ENCODE measurements around the gene KCTD12. TPM values are rescaled to one million over a fixed set of nuclear protein-coding genes. Genes with fewer than 3 reads are reported as not detected.

KCTD12 gene
- total RNA-seq, 1 donor from 2014 or later = 57.2 TPM

DNA sequence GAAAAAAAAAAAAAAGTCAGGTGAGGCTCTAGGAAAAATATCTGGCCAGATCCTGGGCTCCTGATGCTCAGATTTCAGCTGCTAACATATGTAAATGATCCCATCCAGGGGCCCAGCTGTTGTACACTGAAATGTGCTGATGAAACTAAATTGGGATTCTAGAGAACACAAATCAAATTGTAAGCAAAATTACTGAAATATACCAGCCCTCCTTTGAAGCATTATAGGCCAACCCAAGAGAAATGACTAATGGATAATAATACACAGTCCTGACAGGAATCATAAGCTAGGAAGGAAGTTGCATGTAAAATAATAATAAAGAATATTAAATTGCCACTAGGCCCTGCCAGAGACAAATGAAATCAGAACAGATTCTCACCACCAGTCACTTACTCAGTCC lies 17.8 kb downstream of the KCTD12 start:
- Histone ChIP-seq H3K4me3 (no peak overlapping the region), H3K9me3 (no peaks in the 10 kb centered on the region), H3K27ac (no peak overlapping the region), H3K27me3 (no peaks in the 10 kb centered on the region), H3K36me3 (no peaks in the 10 kb centered on the region), H3K4me1 (no peaks in the 10 kb centered on the region)
- TF ChIP-seq POLR2A (IDR thresholded peaks at IDR 0.05) (no peak), POLR2AphosphoS5 (IDR thresholded peaks at IDR 0.05; ENCODE audit: insufficient read depth in 1 of 2, low read depth in 1 of 2) (no peak)
- TF ChIP-seq, protein P1, sequence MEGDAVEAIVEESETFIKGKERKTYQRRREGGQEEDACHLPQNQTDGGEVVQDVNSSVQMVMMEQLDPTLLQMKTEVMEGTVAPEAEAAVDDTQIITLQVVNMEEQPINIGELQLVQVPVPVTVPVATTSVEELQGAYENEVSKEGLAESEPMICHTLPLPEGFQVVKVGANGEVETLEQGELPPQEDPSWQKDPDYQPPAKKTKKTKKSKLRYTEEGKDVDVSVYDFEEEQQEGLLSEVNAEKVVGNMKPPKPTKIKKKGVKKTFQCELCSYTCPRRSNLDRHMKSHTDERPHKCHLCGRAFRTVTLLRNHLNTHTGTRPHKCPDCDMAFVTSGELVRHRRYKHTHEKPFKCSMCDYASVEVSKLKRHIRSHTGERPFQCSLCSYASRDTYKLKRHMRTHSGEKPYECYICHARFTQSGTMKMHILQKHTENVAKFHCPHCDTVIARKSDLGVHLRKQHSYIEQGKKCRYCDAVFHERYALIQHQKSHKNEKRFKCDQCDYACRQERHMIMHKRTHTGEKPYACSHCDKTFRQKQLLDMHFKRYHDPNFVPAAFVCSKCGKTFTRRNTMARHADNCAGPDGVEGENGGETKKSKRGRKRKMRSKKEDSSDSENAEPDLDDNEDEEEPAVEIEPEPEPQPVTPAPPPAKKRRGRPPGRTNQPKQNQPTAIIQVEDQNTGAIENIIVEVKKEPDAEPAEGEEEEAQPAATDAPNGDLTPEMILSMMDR (IDR thresholded peaks at IDR 0.05) = no peak
- intact Hi-C loops (cut with DNase I) = no loop called here
- DNase-seq (ENCODE audit: extremely low spot score in 2 of 2) = no peak

DNA sequence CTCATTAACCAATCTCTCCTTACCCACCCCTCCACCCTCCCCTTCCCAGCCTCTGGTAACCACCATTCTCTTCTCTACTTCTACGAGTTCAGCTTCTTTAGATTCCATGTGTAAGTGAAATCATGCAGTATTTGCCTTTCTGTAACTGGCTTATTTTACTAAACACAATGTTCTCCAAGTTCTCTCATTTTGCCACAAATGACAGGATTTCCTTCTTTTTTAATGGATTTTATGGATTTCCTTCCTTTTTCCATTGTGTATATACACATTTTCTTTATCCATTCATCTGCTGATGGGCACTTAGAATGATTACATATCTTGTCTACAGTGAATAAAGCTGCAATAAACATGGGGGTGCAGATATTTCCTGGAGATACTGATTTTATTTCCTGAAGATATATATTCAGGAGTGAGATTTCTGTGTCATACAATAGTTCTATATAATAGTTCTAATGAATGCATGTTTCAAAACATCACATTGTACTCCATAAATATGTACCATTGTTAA lies 20.2 kb downstream of the KCTD12 start:
- no peak for DNase-seq (ENCODE audit: extremely low spot score in 2 of 2)
- Histone ChIP-seq H3K27ac (no peak overlapping the region), H3K36me3 (no peaks in the 10 kb centered on the region), H3K4me3 (no peak overlapping the region), H3K27me3 (no peaks in the 10 kb centered on the region), H3K4me1 (no peaks in the 10 kb centered on the region), H3K9me3 (no peaks in the 10 kb centered on the region)
- TF ChIP-seq POLR2A (IDR thresholded peaks at IDR 0.05) (no peak), POLR2AphosphoS5 (IDR thresholded peaks at IDR 0.05; ENCODE audit: insufficient read depth in 1 of 2, low read depth in 1 of 2) (no peak)
- TF ChIP-seq, protein P1 (IDR thresholded peaks at IDR 0.05) = no peak
- intact Hi-C loops (cut with DNase I) = no loop called here

DNA sequence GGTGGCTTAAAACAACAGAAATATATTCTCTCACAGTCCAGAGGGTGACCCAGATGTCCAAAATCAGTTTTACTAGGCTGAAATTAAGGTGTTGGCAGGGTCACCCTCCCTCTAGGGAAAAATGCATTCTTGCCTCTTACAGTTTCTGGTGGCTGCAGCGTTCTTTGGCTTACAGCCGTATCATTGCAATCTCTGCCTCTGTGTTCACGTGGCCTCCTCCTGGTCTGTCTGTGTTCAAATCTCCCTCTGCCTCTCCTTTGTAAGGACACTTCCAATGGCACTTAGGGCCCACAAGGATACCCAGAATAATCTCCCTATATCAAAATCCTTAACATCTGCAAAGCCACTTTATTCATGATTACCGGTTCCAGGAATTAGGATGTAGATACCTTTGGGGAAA lies 21.1 kb downstream of the KCTD12 start:
- H3K27ac ChIP-seq = no peak overlapping the region
- no peaks in the 10 kb centered on the region for H3K27me3 ChIP-seq
- no peak overlapping the region for H3K4me3 ChIP-seq
- TF ChIP-seq, protein P1 (IDR thresholded peaks at IDR 0.05) = no peak
- TF ChIP-seq POLR2A (IDR thresholded peaks at IDR 0.05) (no peak), POLR2AphosphoS5 (IDR thresholded peaks at IDR 0.05; ENCODE audit: insufficient read depth in 1 of 2, low read depth in 1 of 2) (no peak)
- H3K4me1 ChIP-seq = no peaks in the 10 kb centered on the region
- no peaks in the 10 kb centered on the region for H3K9me3 ChIP-seq
- no peak for DNase-seq (ENCODE audit: extremely low spot score in 2 of 2)
- intact Hi-C loops (cut with DNase I) = no loop called here
- no peaks in the 10 kb centered on the region for H3K36me3 ChIP-seq

DNA sequence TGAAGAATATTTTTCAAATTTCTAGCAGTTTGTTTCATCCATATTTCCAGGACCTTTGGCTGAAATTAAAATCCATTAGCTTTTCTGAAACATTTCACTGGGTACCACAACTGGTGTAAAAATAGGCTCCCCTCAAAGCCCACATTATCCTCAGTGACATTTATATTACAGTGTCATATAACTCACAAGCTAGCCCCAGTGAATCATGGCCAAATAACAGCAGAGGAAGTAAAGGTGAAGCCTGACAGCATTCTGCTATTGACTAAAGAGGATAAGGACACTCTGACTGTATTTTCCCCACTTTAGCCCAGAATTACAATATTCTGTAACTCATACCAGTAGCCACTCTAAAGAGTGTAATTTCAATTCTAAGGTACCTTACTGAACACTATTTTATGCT lies 21.9 kb downstream of the KCTD12 start:
- H3K9me3 ChIP-seq = no peaks in the 10 kb centered on the region
- H3K4me3 ChIP-seq = no peak overlapping the region
- TF ChIP-seq POLR2A (IDR thresholded peaks at IDR 0.05) (no peak), POLR2AphosphoS5 (IDR thresholded peaks at IDR 0.05; ENCODE audit: insufficient read depth in 1 of 2, low read depth in 1 of 2) (no peak)
- TF ChIP-seq, protein P1 (IDR thresholded peaks at IDR 0.05) = no peak
- intact Hi-C loops (cut with DNase I) = no loop called here
- H3K27me3 ChIP-seq = no peaks in the 10 kb centered on the region
- no peak for DNase-seq (ENCODE audit: extremely low spot score in 2 of 2)
- no peaks in the 10 kb centered on the region for H3K4me1 ChIP-seq
- no peaks in the 10 kb centered on the region for H3K36me3 ChIP-seq
- no peak overlapping the region for H3K27ac ChIP-seq

DNA sequence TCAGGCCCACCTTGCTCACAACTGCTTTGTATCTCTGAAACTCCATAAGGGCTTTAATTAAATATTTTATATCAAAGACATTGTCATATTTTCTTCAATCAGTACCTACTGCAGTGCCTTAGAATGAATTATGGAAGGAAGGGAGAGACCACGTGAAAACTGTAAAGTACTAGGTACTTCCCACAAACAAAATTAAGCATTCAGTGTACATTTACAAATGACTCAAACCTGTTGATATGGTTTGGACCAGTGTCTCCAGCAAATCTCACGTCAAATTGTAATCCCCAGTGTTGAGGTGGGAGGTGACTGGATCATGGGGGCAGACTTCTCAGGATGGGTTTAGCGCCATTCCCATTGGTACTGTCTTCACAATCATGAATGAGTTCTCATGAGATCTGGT lies 23.2 kb downstream of the KCTD12 start:
- no peak for TF ChIP-seq POLR2A (IDR thresholded peaks at IDR 0.05)
- TF ChIP-seq, protein P1 (IDR thresholded peaks at IDR 0.05) = no peak
- TF ChIP-seq POLR2AphosphoS5 (IDR thresholded peaks at IDR 0.05; ENCODE audit: insufficient read depth in 1 of 2, low read depth in 1 of 2) = no peak
- intact Hi-C loops (cut with DNase I) = no loop called here

More for the DNA sequence above, 23.2 kb downstream of the KCTD12 start:
- DNase-seq (ENCODE audit: extremely low spot score in 2 of 2) = no peak
- Histone ChIP-seq H3K36me3 (no peaks in the 10 kb centered on the region), H3K27me3 (no peaks in the 10 kb centered on the region), H3K27ac (no peak overlapping the region), H3K4me3 (no peak overlapping the region), H3K4me1 (no peaks in the 10 kb centered on the region), H3K9me3 (no peaks in the 10 kb centered on the region)

Measured in vagina (tissue), 2 donors.